ENCODE data around the gene GPC6.

GPC6 gene

GRCh38 chr13:93268327-93269028 is 41.9 kb downstream of the GPC6 start:
- no peak for DNase-seq (ENCODE audit: low read depth in 1 of 2, low spot score in 1 of 2)

GRCh38 chr13:93270769-93271742 is 44.4 kb downstream of the GPC6 start:
- no peak for DNase-seq (ENCODE audit: low read depth in 1 of 2, low spot score in 1 of 2)

- no peak for DNase-seq (ENCODE audit: low read depth in 1 of 2, low spot score in 1 of 2)
Measured at GRCh38 chr13:93279982-93280381, 53.4 kb downstream of the GPC6 start.

- no peak for DNase-seq (ENCODE audit: low read depth in 1 of 2, low spot score in 1 of 2)
Measured at GRCh38 chr13:93280688-93281087, 54.1 kb downstream of the GPC6 start.

- DNase-seq (ENCODE audit: low read depth in 1 of 2, low spot score in 1 of 2) = no peak
Measured at GRCh38 chr13:93283255-93283654, 56.6 kb downstream of the GPC6 start.

GRCh38 chr13:93284064-93284463 is 57.5 kb downstream of the GPC6 start:
- no peak for DNase-seq (ENCODE audit: low read depth in 1 of 2, low spot score in 1 of 2)

GRCh38 chr13:93286047-93286446 is 59.4 kb downstream of the GPC6 start:
- DNase-seq (ENCODE audit: low read depth in 1 of 2, low spot score in 1 of 2) = no peak

GRCh38 chr13:93289053-93289452 is 62.4 kb downstream of the GPC6 start:
- DNase-seq (ENCODE audit: low read depth in 1 of 2, low spot score in 1 of 2) = no peak

- DNase-seq (ENCODE audit: low read depth in 1 of 2, low spot score in 1 of 2) = no peak
Measured at GRCh38 chr13:93289842-93290241, 63.2 kb downstream of the GPC6 start.

GRCh38 chr13:93290503-93290902 is 63.9 kb downstream of the GPC6 start:
- no peak for DNase-seq (ENCODE audit: low read depth in 1 of 2, low spot score in 1 of 2)

GRCh38 chr13:93292366-93292765 is 65.8 kb downstream of the GPC6 start:
- DNase-seq (ENCODE audit: low read depth in 1 of 2, low spot score in 1 of 2) = no peak

- DNase-seq (ENCODE audit: low read depth in 1 of 2, low spot score in 1 of 2) = no peak
Measured at GRCh38 chr13:93293710-93294109, 67.1 kb downstream of the GPC6 start.

GRCh38 chr13:93296584-93296983 is 70.0 kb downstream of the GPC6 start:
- no peak for DNase-seq (ENCODE audit: low read depth in 1 of 2, low spot score in 1 of 2)

- no peak for DNase-seq (ENCODE audit: low read depth in 1 of 2, low spot score in 1 of 2)
Measured at GRCh38 chr13:93298713-93299112, 72.1 kb downstream of the GPC6 start.

GRCh38 chr13:93304134-93304533 is 77.5 kb downstream of the GPC6 start:
- no peak for DNase-seq (ENCODE audit: low read depth in 1 of 2, low spot score in 1 of 2)

GRCh38 chr13:93304868-93305613 is 78.4 kb downstream of the GPC6 start:
- DNase-seq (ENCODE audit: low read depth in 1 of 2, low spot score in 1 of 2) = no peak

GRCh38 chr13:93305886-93306285 is 79.3 kb downstream of the GPC6 start:
- no peak for DNase-seq (ENCODE audit: low read depth in 1 of 2, low spot score in 1 of 2)

GRCh38 chr13:93307136-93307535 is 80.5 kb downstream of the GPC6 start:
- no peak for DNase-seq (ENCODE audit: low read depth in 1 of 2, low spot score in 1 of 2)

GRCh38 chr13:93307651-93308050 is 81.0 kb downstream of the GPC6 start:
- DNase-seq (ENCODE audit: low read depth in 1 of 2, low spot score in 1 of 2) = no peak

GRCh38 chr13:93309886-93310523 is 83.4 kb downstream of the GPC6 start:
- no peak for DNase-seq (ENCODE audit: low read depth in 1 of 2, low spot score in 1 of 2)

GRCh38 chr13:93316841-93317240 is 90.2 kb downstream of the GPC6 start:
- DNase-seq (ENCODE audit: low read depth in 1 of 2, low spot score in 1 of 2) = no peak
